Testis (tissue), 2 donors: Measurements from ENCODE around the gene FHIT.

Experiments
- CTCF ChIP-seq, 3 experiments: fragments of 450-650 bp in 2 of 3; fragments of 200-600 bp in 1 of 3; sonication (generic) in 1 of 3; IDR thresholded peaks; one replicate each; pipeline ENCODE4 v1.5.1; 2016 to 2019; ENCODE audit warnings: antibody characterized with exemption in 3 of 3, mild to moderate bottlenecking in 2 of 3, moderate library complexity in 1 of 3
- POLR2A ChIP-seq: fragments of 450-650 bp; IDR thresholded peaks from one replicate; pipeline ENCODE4 v1.6.1; 2017; ENCODE audit warnings: antibody characterized with exemption, mild to moderate bottlenecking, moderate library complexity

- TF ChIP-seq CTCF (IDR thresholded peaks at IDR 0.05) (no peak), POLR2A (no peak)
Observed at GRCh38 chr3:61224823-61225222, 26.4 kb downstream of the FHIT start.
